ENCODE results near the gene RAP1GDS1.
"Not testable (repeated sequence)": the region's sequence is repeated elsewhere in the genome, so short reads cannot be mapped to it uniquely, and the experiment has no call there.

Gene RAP1GDS1

DNA sequence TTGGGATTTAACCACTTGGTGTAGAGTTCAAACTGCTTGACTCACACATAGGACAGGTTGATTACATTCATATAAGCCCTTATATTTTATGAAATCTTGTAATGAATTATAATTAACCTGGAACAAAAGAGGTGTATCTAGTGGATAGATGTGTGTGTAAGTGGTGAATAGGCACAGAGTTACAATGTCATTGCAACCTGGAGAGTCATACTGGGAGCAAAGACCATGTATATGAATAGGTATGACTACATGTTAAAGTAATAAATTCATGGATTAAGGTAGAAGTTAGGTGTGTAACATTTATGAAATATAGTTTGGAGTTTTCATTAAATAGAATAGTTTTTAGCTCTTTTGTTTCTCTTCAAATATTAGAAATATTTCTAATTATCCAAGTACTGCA, 26.1 kb downstream of the RAP1GDS1 start:
- no peak for DNase-seq (ENCODE audit: low spot score)

GRCh38 chr4:98288671-98289070, 27.5 kb downstream of the RAP1GDS1 start:
- not testable (repeated sequence) for DNase-seq (ENCODE audit: low spot score)

- DNase-seq (ENCODE audit: low spot score) = no peak
Measured at GRCh38 chr4:98289375-98289774, 28.2 kb downstream of the RAP1GDS1 start.

GRCh38 chr4:98290511-98290910, 29.3 kb downstream of the RAP1GDS1 start:
- no peak for DNase-seq (ENCODE audit: low spot score)

DNA sequence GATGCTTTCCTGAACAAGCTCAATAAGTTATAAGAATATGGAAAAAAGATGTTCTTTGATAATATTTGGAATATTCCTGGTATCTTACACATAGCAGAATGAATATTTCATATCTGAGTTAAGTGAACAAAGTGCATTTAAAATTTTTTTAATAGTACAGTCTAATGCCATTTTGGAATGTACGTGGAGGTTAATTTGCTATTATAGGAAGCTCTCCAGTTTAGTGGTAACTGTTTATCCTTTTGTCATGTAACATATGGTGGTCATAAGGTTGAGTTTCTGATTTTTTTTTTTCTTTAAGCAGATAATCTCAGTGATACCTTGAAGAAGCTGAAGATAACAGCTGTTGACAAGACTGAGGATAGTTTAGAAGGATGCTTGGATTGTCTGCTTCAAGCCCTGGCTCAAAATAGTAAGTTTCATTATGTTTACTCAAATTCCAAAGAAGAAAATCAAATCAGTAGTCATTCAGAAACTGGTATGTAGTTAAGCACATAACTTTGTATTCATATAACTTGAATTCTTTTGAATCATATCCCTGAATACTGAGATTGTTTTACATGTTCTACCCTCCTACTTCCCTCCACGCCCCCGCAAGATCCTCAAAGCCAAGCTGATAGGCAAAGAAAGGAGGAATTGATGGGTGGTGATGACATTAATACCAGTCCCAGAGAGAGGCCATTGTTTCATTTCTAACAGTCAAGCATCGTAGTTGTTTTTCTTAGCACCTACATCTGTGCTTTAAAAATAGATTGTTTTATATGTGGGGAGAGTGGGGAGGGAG, 32.1 kb downstream of the RAP1GDS1 start:
- DNase-seq (ENCODE audit: low spot score) = no peak

DNA sequence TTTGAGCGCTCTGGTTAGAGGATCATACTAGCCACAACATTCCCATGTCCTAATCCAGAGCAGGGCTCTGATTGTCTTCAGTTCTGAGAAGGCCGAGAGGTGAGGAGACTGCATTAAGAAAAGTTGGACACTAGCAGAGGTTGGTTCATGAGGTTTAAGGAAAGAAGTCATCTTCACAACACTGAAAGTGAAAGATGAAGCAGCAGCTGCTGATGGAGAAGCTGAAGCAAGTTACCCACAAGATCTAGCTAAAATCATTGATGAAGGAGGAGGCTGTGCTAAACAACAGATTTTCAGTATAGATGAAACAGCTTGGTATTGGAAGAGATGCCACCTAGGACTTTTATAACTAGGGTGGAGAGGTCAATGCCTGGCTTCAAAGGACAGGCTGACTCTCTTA, 36.8 kb downstream of the RAP1GDS1 start:
- DNase-seq (ENCODE audit: low spot score) = no peak

- no peak for DNase-seq (ENCODE audit: low spot score)
Measured at GRCh38 chr4:98300706-98301105, 39.5 kb downstream of the RAP1GDS1 start.

GRCh38 chr4:98305576-98305975, 44.4 kb downstream of the RAP1GDS1 start:
- DNase-seq (ENCODE audit: low spot score) = no peak

GRCh38 chr4:98310867-98311266, 49.7 kb downstream of the RAP1GDS1 start:
- DNase-seq (ENCODE audit: low spot score) = no peak

GRCh38 chr4:98311656-98312055, 50.5 kb downstream of the RAP1GDS1 start:
- no peak for DNase-seq (ENCODE audit: low spot score)

GRCh38 chr4:98314791-98315565, 53.8 kb downstream of the RAP1GDS1 start:
- DNase-seq (ENCODE audit: low spot score) = no peak

GRCh38 chr4:98318521-98318920, 57.3 kb downstream of the RAP1GDS1 start:
- DNase-seq (ENCODE audit: low spot score) = no peak

DNA sequence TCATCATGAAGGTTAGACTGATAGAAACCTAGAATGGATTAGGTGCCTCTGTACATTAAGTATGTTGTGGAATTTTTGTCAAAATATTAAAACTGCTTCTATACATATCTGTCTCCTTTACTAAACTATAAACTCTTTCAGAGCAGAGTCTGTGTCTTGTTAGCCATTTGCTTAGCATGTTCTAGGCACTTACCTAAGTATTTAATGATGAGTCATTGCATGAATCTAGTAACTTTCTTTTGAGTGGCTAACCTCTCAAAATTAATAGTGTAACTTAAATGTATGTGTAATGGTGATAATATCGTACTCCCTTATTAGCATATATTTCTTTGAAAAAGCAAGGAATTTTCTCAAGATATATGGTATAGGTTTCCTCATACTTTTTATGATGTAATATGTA, 57.8 kb downstream of the RAP1GDS1 start:
- DNase-seq (ENCODE audit: low spot score) = no peak

DNA sequence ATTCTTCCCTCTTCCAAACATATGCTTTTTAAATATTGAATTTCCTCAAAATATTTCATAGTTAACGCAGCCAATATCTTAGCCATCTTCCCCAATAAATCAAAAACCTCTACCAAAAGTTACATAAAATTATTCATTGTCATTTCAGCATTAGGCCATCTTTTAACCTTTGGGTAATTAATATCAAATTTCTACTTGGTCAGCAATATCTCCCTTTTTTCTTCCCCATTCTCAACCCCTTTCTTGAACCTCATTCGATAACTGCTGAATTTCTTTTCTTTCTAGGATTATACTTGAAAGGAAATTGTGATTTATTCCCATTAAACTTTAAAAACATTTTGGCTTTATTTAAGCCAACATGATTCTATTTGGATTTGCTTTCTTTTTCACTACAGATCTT, 65.0 kb downstream of the RAP1GDS1 start:
- no peak for DNase-seq (ENCODE audit: low spot score)

GRCh38 chr4:98327694-98328093, 66.5 kb downstream of the RAP1GDS1 start:
- no peak for DNase-seq (ENCODE audit: low spot score)

DNA sequence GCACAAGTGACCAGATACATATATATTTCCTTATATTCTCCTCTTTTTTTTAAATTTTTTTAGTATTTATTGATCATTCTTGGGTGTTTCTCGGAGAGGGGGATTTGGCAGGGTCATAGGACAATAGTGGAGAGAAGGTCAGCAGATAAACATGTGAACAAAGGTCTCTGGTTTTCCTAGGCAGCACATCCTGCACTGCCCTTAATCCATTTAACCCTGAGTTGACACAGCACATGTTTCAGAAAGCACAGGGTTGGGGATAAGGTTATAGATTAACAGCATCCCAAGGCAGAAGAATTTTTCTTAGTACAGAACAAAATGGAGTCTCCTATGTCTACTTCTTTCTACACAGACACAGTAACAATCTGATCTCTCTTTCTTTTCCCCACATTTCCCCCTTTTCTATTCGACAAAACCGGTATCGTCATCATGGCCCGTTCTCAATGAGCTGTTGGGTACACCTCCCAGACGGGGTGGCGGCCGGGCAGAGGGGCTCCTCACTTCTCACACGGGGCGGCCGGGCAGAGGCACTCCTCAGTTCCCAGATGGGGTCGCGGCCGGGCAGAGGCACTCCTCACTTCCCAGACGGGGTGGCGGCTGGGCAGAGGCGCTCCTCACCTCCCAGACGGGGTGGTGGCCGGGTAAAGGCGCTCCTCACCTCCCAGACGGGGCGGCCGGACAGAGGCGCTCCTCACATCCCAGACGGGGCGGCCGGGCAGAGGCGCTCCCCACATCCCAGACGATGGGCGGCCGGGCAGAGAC, 68.9 kb downstream of the RAP1GDS1 start:
- not testable (repeated sequence) for DNase-seq (ENCODE audit: low spot score)

DNA sequence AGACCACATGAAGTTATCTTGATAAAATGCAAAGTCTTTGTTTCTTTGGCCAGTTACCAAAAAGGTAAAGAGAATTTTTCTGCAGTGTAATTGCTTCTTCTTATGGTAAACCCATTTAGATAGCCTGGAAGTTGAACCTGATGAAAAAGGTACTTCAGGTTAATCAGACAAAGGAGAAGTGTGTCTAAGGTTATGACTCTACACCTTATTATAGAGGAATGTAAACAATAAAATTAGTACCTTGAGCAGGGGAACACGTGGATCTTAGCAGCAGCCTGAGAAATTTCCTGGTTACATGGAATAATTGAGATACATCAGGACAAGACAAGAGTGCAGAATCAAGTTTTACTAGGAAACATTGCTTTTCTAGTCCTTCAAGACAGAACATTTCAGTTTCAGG, 70.8 kb downstream of the RAP1GDS1 start:
- DNase-seq (ENCODE audit: low spot score) = no peak

DNA sequence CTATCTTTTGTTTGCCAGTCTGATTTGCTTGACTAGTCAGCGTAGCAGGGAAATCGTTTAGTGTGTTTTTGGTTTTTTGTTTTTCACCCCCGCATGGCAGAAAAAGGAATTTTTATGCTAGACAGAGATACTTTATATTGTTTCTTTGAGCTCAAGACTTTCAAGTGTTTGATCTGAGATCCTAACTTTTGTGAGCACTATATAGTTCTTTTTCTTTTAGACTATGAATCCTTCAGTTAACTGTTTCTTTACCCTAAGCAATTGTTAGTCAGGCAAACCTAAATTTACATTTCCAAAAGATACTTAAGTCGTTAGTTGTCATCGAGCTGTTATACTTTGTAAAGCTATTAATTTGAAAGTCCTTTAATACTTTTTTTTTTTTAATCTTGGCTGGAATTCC, 73.3 kb downstream of the RAP1GDS1 start:
- no peak for DNase-seq (ENCODE audit: low spot score)

- no peak for DNase-seq (ENCODE audit: low spot score)
Measured at GRCh38 chr4:98338761-98339438, 77.7 kb downstream of the RAP1GDS1 start.

DNA sequence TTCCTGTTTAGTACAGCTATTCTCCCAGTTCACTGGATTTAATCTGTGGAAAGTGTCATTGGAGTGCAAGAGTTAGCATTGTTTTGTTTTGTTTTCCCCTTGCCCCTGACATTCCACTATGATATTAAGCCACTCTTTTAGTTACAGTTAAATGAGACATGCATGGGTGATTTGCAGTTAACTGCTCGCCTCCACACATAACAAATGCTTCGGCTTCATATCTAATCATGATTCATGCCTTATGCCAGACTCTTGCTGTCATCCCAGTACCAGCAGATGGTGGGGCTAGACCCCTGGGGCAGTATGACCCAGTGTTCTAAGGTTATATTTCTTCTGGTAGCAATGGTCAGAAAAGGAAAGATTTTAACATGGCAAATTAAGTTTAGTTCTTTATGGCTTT, 80.1 kb downstream of the RAP1GDS1 start:
- no peak for DNase-seq (ENCODE audit: low spot score)

GRCh38 chr4:98343626-98344025, 82.4 kb downstream of the RAP1GDS1 start:
- DNase-seq (ENCODE audit: low spot score) = no peak

GRCh38 chr4:98345838-98346237, 84.7 kb downstream of the RAP1GDS1 start:
- DNase-seq (ENCODE audit: low spot score) = no peak

Data from HuH-7.5 (cell line).